ENCODE data around the gene DDX6.
"Not testable (repeated sequence)": the region's sequence is repeated elsewhere in the genome, so short reads cannot be mapped to it uniquely, and the experiment has no call there.

DDX6 gene

GRCh38 chr11:118790357-118791110 lies 430 bp downstream of the DDX6 start:
- DNase-seq: peak; percentile 55 to 58

GRCh38 chr11:118789501-118790356 lies 1.2 kb downstream of the DDX6 start:
- DNase-seq: no peak

- DNase-seq: no peak
Observed at GRCh38 chr11:118786657-118787056, 4.3 kb downstream of the DDX6 start.

GRCh38 chr11:118785362-118785761 lies 5.6 kb downstream of the DDX6 start:
- DNase-seq: no peak

- no peak for DNase-seq
Observed at GRCh38 chr11:118783724-118784495, 7.1 kb downstream of the DDX6 start.

- DNase-seq: not testable (repeated sequence)
Observed at GRCh38 chr11:118783324-118783723, 7.6 kb downstream of the DDX6 start.

GRCh38 chr11:118778898-118779297 lies 12.1 kb downstream of the DDX6 start:
- DNase-seq: no peak

- no peak for DNase-seq
Observed at GRCh38 chr11:118774032-118774431, 16.9 kb downstream of the DDX6 start.

GRCh38 chr11:118771547-118772288 lies 19.2 kb downstream of the DDX6 start:
- no peak for DNase-seq

- DNase-seq: no peak
Observed at GRCh38 chr11:118768690-118769089, 22.3 kb downstream of the DDX6 start.

- no peak for DNase-seq
Observed at GRCh38 chr11:118766035-118766434, 24.9 kb downstream of the DDX6 start.

GRCh38 chr11:118765095-118765691 lies 25.8 kb downstream of the DDX6 start:
- DNase-seq: not testable (repeated sequence)

GRCh38 chr11:118763041-118763440 lies 27.9 kb downstream of the DDX6 start:
- DNase-seq: no peak

GRCh38 chr11:118761981-118762380 lies 29.0 kb downstream of the DDX6 start:
- DNase-seq: not testable (repeated sequence)

GRCh38 chr11:118757876-118758399 lies 33.0 kb downstream of the DDX6 start:
- no peak for DNase-seq

- DNase-seq: no peak
Observed at GRCh38 chr11:118752654-118753053, 38.3 kb downstream of the DDX6 start.

GRCh38 chr11:118749429-118749828 lies 41.5 kb downstream of the DDX6 start:
- no peak for DNase-seq

- DNase-seq: no peak
Observed at GRCh38 chr11:118748056-118748455, 42.9 kb downstream of the DDX6 start.

GRCh38 chr11:118746988-118747585 lies 43.9 kb downstream of the DDX6 start:
- DNase-seq: no peak

- no peak for DNase-seq
Observed at GRCh38 chr11:118744046-118744445, 46.9 kb downstream of the DDX6 start.

- DNase-seq: no peak
Observed at GRCh38 chr11:118742304-118742703, 48.7 kb downstream of the DDX6 start.
